ENCODE measurements around the gene LRRC8E. TPM values are rescaled to one million over a fixed set of nuclear protein-coding genes. Genes with fewer than 3 reads are reported as not detected.
"Not testable (repeated sequence)": the region's sequence is repeated elsewhere in the genome, so short reads cannot be mapped to it uniquely, and the experiment has no call there.

The LRRC8E gene
- polyA plus RNA-seq, 4 donors, result 2.3 to 2.6 (median 2.5) TPM

- DNase-seq (ENCODE audit: low read depth in 4 of 4, low spot score in 2 of 4), result not testable (repeated sequence)
Measured at GRCh38 chr19:7918062-7918614, 29.8 kb downstream of the LRRC8E start.

- DNase-seq (ENCODE audit: low read depth in 4 of 4, low spot score in 2 of 4), result no peak
Measured at GRCh38 chr19:7918615-7919421, 30.5 kb downstream of the LRRC8E start.

- peak; percentile 86 to 90 (median 88) for DNase-seq (ENCODE audit: low read depth in 4 of 4, low spot score in 2 of 4)
Measured at GRCh38 chr19:7919610-7920518, 31.6 kb downstream of the LRRC8E start, which contains the start of gene SNAPC2. TSS of gene SNAPC2 (plus strand) at chr19:7920338. CDS start at chr19:7920367, 29 bp downstream.

- DNase-seq (ENCODE audit: low read depth in 4 of 4, low spot score in 2 of 4), result peak; percentile 81 to 90 (median 86)
Measured at GRCh38 chr19:7920519-7921301, 32.4 kb downstream of the LRRC8E start.

GRCh38 chr19:7921302-7921966 lies 33.1 kb downstream of the LRRC8E start:
- no peak for DNase-seq (ENCODE audit: low read depth in 4 of 4, low spot score in 2 of 4)

- DNase-seq (ENCODE audit: low read depth in 4 of 4, low spot score in 2 of 4), result no peak
Measured at GRCh38 chr19:7921967-7922835, 33.9 kb downstream of the LRRC8E start.

- no peak for DNase-seq (ENCODE audit: low read depth in 4 of 4, low spot score in 2 of 4)
Measured at GRCh38 chr19:7922836-7923195, 34.5 kb downstream of the LRRC8E start.

- no peak for DNase-seq (ENCODE audit: low read depth in 4 of 4, low spot score in 2 of 4)
Measured at GRCh38 chr19:7923295-7924191, 35.2 kb downstream of the LRRC8E start.

- DNase-seq (ENCODE audit: low read depth in 4 of 4, low spot score in 2 of 4), result no peak
Measured at GRCh38 chr19:7924241-7924640, 35.9 kb downstream of the LRRC8E start.

- DNase-seq (ENCODE audit: low read depth in 4 of 4, low spot score in 2 of 4), result no peak
Measured at GRCh38 chr19:7924651-7925170, 36.4 kb downstream of the LRRC8E start.

- DNase-seq (ENCODE audit: low read depth in 4 of 4, low spot score in 2 of 4), result peak in 1 of 4 donors; percentile 76
Measured at GRCh38 chr19:7925171-7925851, 37.0 kb downstream of the LRRC8E start.

GRCh38 chr19:7926021-7926726 lies 37.9 kb downstream of the LRRC8E start, which contains the start of gene CTXN1:
TSS of gene CTXN1 (minus strand) at chr19:7926135. CDS start at chr19:7925538, 597 bp downstream.
- DNase-seq (ENCODE audit: low read depth in 4 of 4, low spot score in 2 of 4), result no peak

- DNase-seq (ENCODE audit: low read depth in 4 of 4, low spot score in 2 of 4), result no peak
Measured at GRCh38 chr19:7926727-7927604, 38.7 kb downstream of the LRRC8E start.

GRCh38 chr19:7927605-7928333 lies 39.5 kb downstream of the LRRC8E start:
- no peak for DNase-seq (ENCODE audit: low read depth in 4 of 4, low spot score in 2 of 4)

GRCh38 chr19:7928334-7928706 lies 40.0 kb downstream of the LRRC8E start:
- DNase-seq (ENCODE audit: low read depth in 4 of 4, low spot score in 2 of 4), result no peak
